Cardiac muscle cell (in vitro differentiated cells and primary cell): ENCODE measurements around the gene RERE. TPM values are rescaled to one million over a fixed set of nuclear protein-coding genes. Genes with fewer than 3 reads are reported as not detected.

Experiments used
- DNase-seq, 2 donors: peaks; one replicate each; pipeline versions ENCODE4 v3.0.0 to v3.0.0-alpha.2; 2010 to 2017; ENCODE audit warnings: low read depth in 1 of 2, low spot score in 1 of 2
- H3K27ac ChIP-seq: fragments of 200-600 bp; sonication (generic); 2 replicates; pipeline ENCODE4 v1.5.1; 2016
- H3K27me3 ChIP-seq: fragments of 200-600 bp; sonication (generic); 2 replicates; pipeline ENCODE4 v1.6.0; 2016; ENCODE audit warnings: control low read depth
- H3K36me3 ChIP-seq: fragments of 200-600 bp; sonication (generic); 2 replicates; pipeline ENCODE4 v1.5.1; 2016; ENCODE audit warnings: control low read depth
- H3K4me1 ChIP-seq: fragments of 200-600 bp; sonication (generic); 2 replicates; pipeline ENCODE4 v1.8.1; 2017; ENCODE audit warnings: low read depth, mild to moderate bottlenecking, mixed run types
- H3K4me3 ChIP-seq: fragments of 200-600 bp; sonication (generic); 2 replicates; pipeline ENCODE4 v1.5.1; 2016; ENCODE audit warnings: mild to moderate bottlenecking
- H3K9me3 ChIP-seq: fragments of 200-600 bp; sonication (generic); 2 replicates; pipeline ENCODE4 v1.5.1; 2017; ENCODE audit warnings: low read depth, mild to moderate bottlenecking, control low read depth
- CTCF ChIP-seq: IDR thresholded peaks from 2 replicates; pipeline ENCODE4 v1.5.1; 2012; ENCODE audit warnings: low read depth, mild to moderate bottlenecking, low read length
- polyA plus RNA-seq: library from polyadenylated mRNA; unstranded; fragments of >200 nt; fragmentation: Nextera tagmentation; extraction: Ambion mirVana; gene quantifications from 2 replicates; pipeline ENCODE4 v1.2.1, GENCODE V29; 2016
- total RNA-seq: library from RNA; depleted of rRNA; stranded (reverse); fragments of >200 nt; gene quantifications from 2 replicates; pipeline ENCODE4 v1.2.3, GENCODE V29; 2016

Gene RERE
- total and polyA plus RNA-seq, 2 experiments from 2014 or later, result 72.5 to 81.0 TPM

- Histone ChIP-seq H3K27me3 (no peaks in the 10 kb centered on the region), H3K4me3 (no peak overlapping the region), H3K27ac (no peak overlapping the region), H3K9me3 (no peaks in the 10 kb centered on the region), H3K36me3 (no peaks in the 10 kb centered on the region), H3K4me1 (no peaks in the 10 kb centered on the region)
- no peak for TF ChIP-seq CTCF
- DNase-seq, result no peak
Observed at GRCh38 chr1:8745346-8745745, 72.1 kb downstream of the RERE start.

- DNase-seq, result no peak
- Histone ChIP-seq H3K4me3 (no peak overlapping the region), H3K27ac (no peak overlapping the region), H3K27me3 (no peaks in the 10 kb centered on the region), H3K36me3 (no peaks in the 10 kb centered on the region), H3K4me1 (no peaks in the 10 kb centered on the region), H3K9me3 (no peaks in the 10 kb centered on the region)
- TF ChIP-seq CTCF, result no peak
Observed at GRCh38 chr1:8742022-8742924, 75.2 kb downstream of the RERE start.

- H3K27me3 ChIP-seq, result no peaks in the 10 kb centered on the region
- H3K36me3 ChIP-seq, result no peaks in the 10 kb centered on the region
- H3K4me3 ChIP-seq, result no peak overlapping the region
- no peaks in the 10 kb centered on the region for H3K4me1 ChIP-seq
- DNase-seq, result peak in 1 of 2 donors; percentile 61
- TF ChIP-seq CTCF, result no peak
- no peak overlapping the region for H3K27ac ChIP-seq
- H3K9me3 ChIP-seq, result no peaks in the 10 kb centered on the region
Observed at GRCh38 chr1:8740034-8740449, 77.4 kb downstream of the RERE start.

GRCh38 chr1:8739377-8739776, 78.1 kb downstream of the RERE start:
- TF ChIP-seq CTCF, result no peak
- no peaks in the 10 kb centered on the region for H3K27me3 ChIP-seq
- H3K9me3 ChIP-seq, result no peaks in the 10 kb centered on the region
- no peak overlapping the region for H3K27ac ChIP-seq
- H3K4me3 ChIP-seq, result no peak overlapping the region
- no peak for DNase-seq
- H3K36me3 ChIP-seq, result no peaks in the 10 kb centered on the region
- H3K4me1 ChIP-seq, result no peaks in the 10 kb centered on the region

- H3K4me3 ChIP-seq, result no peak overlapping the region
- peak in 1 of 2 donors; percentile 16 for DNase-seq
- no peaks in the 10 kb centered on the region for H3K4me1 ChIP-seq
- H3K36me3 ChIP-seq, result no peaks in the 10 kb centered on the region
- H3K27me3 ChIP-seq, result no peaks in the 10 kb centered on the region
- no peaks in the 10 kb centered on the region for H3K9me3 ChIP-seq
- TF ChIP-seq CTCF, result no peak
- no peak overlapping the region for H3K27ac ChIP-seq
Observed at GRCh38 chr1:8736927-8737326, 80.5 kb downstream of the RERE start.
